Colon (tissue), 2 donors: ENCODE data around the gene DOCK3.
"Not testable (repeated sequence)": the region's sequence is repeated elsewhere in the genome, so short reads cannot be mapped to it uniquely, and the experiment has no call there.

ENCODE experiments used
- FAIRE-seq: peaks from 2 replicates; lab custom pipeline; 2012; peaks lifted over from hg19 to GRCh38; lab: Jason Lieb, UNC
- donor health status: control.
- donor health status: control.

The DOCK3 gene

GRCh38 chr3:51371943-51372557 is 697.3 kb downstream of the DOCK3 start:
- FAIRE-seq: no peak

- FAIRE-seq: no peak
Observed at GRCh38 chr3:51373658-51374421, 699.1 kb downstream of the DOCK3 start.

DNA sequence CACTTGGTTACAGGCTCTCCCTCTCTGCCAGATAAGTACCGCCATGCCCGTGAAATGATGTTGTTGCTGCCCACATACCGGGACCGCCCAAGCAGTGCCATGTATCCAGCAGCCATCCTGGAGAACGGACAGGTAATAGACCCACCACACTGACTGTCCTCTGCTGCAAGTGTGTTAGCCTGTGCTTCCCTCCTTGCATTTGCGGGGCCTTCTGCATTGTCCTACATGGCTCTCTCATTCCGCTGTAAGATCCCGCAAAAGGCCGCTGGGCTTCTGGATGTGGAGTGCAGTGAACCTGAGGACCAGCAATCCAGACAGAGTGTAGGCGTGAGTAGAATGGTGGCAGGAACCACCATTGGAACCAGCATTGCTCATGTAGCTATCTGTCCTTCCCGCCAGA is 699.7 kb downstream of the DOCK3 start:
- no peak for FAIRE-seq

DNA sequence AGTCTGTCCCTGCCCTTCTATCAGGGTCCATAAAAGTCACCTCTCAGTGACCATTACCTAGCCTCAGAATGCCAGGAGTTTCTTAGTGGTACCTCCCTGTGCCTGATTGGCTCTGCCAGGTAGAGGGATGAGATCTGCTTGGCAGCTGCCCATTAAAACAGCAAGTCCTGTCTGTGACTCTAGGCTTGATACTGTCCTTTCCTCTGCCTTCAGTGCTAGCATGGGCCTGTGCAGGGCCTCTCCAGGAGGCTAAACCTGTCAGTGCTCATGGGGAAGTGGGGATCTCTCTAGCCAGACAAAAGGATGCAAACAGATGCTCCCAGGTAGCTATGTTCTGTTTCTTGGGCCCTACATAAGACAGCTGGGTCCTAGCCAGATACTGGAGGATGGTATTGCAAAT is 700.4 kb downstream of the DOCK3 start:
- FAIRE-seq: no peak

GRCh38 chr3:51375571-51375970 is 700.8 kb downstream of the DOCK3 start:
- FAIRE-seq: no peak

- FAIRE-seq: no peak
Observed at GRCh38 chr3:51378065-51378464, 703.3 kb downstream of the DOCK3 start.

DNA sequence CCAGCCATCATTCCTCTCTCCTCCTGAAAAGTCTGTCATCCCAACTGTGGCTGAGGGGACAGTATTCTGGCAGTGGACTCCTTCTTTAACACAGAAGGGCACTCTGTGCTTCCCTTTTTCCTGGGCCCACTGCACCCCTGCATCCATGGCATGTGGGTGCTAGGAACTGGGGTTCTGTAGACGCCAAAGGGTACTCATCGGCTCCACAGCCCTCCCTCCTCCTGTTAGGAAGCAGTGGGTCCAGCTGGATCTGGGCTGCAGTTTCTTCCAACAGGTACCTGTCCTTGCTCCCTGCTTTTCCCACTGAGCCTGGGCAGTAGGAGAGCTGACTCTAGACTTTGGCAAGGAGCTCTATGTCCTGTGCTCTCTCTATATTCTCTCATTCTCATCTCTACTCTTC is 704.0 kb downstream of the DOCK3 start:
- FAIRE-seq: no peak

DNA sequence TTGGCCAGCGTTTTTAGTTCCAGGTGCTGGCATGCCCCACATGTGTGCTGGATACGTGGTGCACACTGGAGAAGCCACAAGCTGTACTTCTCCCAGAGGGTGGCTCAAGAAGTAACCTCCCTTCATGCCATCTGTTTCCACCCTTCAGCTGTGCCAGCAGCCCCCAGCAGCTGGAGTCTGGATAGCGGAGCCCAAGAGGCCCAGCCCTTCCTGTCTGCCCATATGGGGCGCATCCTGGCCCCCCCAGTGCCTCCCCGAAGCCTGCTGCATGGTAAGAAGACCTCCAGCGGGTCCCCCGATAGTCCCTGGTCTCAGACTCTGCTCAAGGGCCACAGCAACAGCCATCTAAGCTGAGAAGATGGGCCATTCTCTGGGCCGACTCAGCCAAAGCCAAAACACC is 704.6 kb downstream of the DOCK3 start:
- FAIRE-seq: no peak

DNA sequence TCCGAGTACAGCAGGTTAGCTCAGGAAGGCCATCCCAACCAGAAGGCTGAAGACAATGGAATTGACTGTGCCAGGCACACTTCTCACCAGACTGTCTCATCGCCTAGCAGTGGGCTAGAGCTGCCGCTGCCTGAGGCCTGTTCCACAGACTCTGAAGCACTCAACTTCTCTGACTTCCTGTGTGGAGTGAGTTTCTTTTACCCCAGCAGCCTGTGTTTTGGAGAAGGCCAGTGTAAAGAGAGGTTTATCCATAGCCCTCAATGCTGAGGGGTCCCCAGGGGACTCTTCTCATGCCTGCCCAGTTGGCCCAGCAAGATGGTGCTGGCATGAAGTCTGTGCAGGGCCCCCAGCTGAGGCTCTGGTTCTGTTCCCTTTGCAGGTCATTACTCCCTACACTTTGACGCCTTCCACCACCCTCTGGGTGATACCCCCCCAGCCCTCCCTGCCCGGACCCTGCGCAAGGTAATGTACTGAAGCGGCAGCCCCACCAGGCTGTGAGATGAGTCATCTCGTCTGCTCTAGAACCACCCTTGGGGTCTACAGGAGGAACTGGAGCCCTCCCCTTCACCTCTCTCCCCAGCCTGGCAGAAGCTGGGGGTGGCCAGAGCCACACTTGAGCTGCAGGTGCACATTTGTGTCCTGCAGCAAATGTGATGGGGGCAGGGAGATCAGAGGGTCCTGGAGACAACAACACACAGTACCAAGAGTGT is 705.2 kb downstream of the DOCK3 start:
- no peak for FAIRE-seq

DNA sequence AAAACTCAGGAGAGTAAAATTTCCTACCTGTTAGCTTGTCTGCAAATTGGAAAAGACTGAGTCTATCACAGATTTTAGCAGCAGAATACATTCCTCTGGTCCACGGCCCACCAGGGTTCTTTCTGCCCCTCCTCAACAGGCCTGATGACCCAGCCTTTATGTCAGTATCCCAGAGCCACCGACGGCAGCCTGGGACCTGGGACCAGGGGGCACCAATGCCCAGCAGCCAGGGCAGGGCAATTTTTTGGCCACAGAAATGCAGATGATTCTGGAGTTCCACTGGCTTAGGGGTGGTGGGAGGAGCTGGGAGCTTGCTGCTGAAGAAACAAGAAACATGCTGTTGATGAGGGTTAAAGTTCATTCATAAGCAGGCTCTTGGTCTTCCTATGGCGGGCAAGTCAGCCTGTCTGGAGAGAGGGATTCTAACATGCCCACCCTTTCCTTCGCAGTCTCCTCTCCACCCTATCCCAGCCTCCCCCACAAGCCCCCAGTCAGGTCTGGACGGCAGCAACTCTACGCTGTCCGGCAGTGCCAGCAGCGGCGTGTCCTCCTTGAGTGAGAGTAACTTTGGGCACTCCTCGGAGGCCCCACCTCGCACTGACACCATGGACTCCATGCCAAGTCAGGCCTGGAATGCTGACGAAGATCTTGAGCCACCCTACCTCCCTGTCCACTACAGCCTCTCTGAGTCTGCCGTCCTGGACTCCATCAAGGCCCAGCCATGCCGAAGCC is 706.0 kb downstream of the DOCK3 start:
- no peak for FAIRE-seq

GRCh38 chr3:51381333-51381705 is 706.6 kb downstream of the DOCK3 start:
- no peak for FAIRE-seq

DNA sequence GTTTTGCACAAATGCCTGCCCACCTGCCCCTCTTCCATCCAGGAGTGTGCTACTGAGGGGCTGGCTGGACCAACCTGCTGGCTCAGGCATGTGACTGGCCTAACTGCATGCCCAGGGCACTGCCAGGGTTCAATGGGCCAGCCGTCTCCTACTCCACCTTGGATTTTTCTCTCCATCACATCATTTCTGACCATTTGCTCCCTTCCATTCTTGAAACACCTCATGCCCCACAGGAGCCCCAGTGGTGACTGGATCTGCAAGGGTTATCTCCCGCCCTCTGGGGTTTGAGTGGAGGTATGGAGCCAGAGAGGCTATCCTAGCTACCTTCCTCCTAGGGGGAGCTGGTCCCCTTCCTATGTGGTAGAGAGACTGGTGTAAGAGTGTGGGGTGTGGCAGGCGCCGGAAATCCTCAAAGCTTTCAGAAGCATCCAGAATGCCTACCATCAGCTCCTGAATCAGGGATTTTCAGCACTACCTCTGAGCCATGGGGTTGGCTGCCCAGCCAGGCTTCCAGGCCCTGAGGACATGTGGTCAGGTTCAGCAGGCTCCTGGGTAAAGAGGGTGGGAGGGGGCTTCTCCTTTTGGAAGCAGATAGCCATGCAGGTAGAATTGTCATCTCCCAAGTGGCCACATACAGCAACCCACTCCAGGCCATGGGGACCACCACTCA is 707.5 kb downstream of the DOCK3 start:
- FAIRE-seq: no peak

DNA sequence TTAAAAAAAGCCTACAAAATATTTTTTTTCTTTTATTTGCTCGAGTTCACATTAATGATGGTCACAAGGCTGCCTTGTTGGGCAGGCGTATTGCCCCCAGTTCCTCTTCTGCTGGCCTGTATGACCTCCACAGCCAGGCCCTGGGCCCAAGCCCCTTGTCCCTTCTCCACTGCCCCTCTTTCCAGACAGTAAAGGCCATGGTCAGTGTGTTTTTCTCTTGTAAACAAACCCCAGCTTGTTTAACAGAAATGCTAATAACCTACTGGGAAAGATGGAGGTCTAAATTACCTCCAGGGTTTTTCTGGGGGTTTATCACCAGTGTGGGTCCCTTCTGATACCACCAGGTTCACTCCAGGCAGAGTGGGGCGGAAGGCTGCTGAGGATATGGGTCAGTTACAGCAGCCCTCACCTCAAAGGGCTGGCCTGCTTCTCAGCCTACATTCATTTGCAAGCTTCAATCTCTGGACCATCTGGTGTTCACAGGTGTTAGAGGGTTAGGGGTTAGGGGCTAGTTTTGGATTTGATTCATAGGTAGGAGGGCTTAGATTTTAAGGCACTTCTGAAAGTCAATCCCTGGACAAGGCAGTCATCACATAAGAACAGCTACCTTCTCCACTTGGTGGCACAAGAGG is 708.3 kb downstream of the DOCK3 start:
- no peak for FAIRE-seq

- FAIRE-seq: no peak
Observed at GRCh38 chr3:51384055-51384725, 709.5 kb downstream of the DOCK3 start.

DNA sequence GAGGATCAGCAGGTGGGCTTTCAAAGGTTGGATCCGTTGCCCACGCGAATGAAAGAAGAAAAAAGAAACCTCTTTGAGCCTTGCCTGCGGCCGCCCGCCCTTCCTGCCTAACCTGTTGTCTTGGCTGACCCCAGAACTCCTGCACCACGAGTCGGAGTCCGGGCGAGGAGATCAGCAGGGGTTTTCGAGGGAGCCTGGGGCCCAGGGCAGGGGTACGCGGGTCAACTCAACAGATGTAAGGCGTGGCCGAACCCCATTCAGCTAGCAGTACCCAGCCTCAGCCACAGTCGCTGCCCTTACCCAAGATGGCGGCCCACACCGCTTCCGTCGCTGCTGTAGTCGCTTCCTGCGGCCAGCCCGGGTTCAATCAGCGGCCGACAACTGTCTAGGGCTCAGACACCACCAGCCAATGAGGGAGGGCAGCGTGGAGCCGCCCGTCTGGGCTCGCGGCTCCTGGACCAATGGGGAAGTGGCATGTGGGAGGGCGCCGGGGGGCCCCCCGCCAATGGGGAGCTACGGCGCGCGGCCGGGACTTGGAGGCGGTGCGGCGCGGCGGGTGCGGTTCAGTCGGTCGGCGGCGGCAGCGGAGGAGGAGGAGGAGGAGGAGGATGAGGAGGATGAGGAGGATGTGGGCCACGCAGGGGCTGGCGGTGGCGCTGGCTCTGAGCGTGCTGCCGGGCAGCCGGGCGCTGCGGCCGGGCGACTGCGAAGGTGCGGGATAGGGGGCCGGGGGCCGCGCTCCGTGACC is 710.2 kb downstream of the DOCK3 start, which contains the start of gene MANF:
TSS of gene MANF (plus strand) at position 566 of the 748 bp plus-strand sequence. CDS start at position 618, 52 bp downstream.
- FAIRE-seq: peak; percentile 60

DNA sequence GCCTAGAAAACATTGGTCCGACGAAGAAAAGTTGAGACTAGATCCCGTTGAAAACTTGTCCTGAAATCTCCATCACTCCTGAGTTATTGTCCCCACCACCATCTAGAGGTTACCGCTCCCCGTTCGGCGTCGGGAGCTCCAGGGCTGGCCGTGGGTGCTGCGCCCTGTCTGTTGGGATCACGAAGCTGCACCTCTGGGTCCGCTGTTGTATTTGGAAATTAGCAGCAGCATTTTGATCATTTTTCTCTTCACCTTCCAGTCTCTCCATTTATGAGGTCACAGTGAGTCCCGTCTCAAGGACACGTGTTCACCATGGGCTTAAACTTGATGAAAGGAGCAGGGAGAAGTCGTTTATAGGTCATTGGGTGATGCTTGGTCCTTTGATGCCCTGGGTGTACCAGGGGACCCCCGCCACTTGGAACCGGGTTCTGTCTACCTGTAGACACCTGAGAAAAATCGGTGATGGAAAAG is 710.9 kb downstream of the DOCK3 start:
- no peak for FAIRE-seq

DNA sequence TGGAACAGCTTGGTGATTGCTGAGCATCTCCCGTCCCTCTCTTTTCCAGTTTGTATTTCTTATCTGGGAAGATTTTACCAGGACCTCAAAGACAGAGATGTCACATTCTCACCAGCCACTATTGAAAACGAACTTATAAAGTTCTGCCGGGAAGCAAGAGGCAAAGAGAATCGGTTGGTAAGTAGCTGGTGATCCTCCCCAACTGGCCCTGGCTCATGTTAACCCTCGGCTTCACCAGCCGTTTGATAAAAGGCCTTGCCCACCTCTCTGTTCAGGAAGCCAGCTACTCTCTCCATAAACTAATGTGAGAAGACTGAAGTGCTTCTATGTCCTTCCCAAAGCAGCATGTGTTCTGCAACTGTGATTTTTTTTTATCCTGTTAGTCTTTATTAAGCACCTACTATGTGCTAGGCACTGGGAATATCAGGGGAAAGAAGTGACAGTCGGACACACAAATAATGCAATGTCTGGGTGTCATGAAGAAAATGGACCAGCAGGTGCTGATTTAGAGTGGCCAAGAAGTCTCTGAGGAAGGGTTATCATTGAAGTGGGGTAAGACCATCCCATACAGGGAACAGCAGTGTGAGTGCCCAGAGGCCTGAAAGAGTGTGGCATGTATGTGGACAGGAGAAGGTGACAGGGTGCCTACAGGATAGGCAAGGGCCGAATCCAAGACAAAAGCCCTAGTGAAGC is 711.6 kb downstream of the DOCK3 start:
- no peak for FAIRE-seq

DNA sequence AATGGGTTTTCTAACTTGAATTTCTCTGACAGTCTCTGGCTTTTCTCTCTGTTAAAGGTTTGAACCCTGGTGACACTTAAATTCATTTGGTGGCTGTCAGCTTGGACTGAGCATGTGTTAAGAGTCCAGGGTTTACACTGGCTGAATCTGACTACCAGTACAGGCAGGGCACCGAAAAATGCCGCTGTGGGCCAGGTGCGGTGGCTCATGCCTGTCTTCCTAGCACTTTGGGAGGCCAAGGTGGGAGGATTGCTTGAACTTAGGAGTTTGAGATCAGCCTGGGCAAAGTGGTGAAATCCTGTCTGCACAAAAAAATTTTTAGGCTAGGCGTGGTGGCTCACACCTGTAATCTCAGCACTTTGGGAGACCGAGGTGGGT is 712.1 kb downstream of the DOCK3 start:
- FAIRE-seq: no peak

DNA sequence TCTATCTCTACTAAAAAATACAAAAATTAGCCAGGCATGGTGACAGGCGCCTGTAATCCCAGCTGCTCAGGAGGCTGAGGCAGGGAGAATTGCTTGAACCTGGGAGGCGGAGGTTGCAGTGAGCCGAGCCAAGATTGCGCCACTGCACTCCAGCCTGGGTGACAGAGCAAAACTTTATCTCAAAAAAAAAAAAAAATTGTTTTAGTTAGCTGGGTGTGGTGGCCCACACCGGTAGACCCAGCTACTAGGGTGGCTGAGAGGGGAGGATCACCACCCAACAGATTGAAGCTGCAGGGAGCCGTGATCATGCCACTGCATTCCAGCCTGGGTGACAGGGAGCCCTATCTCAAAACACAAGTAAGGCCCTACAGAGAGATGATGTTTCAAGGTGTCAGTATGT is 712.6 kb downstream of the DOCK3 start:
- FAIRE-seq: not testable (repeated sequence)
